Stomach (tissue), 9 donors: ENCODE measurements around the gene RSPRY1. TPM values are rescaled to one million over a fixed set of nuclear protein-coding genes. Genes with fewer than 3 reads are reported as not detected.

Experiments
- DNase-seq, 2 donors: peaks; one replicate each; pipeline versions ENCODE4 v3.0.0 to v3.0.0-alpha.2; 2013 to 2019
- H3K27ac ChIP-seq, 5 donors: fragments of 200-600 bp in 4 of 5; sonication (generic) in 4 of 5; one replicate each; pipeline ENCODE4 v1.5.1; 2013 to 2019; ENCODE audit warnings: mild to moderate bottlenecking in 1 of 5, moderate library complexity in 1 of 5
- H3K27me3 ChIP-seq, 3 donors: fragments of 200-600 bp; sonication (generic); one replicate each; pipeline ENCODE4 v1.5.1; 2017 to 2019; ENCODE audit warnings: mixed run types in 1 of 3
- H3K36me3 ChIP-seq, 4 donors: fragments of 200-600 bp; sonication (generic); 1 replicate in 3 of 4; 2 replicates in 1 of 4; pipeline ENCODE4 v1.5.1; 2016 to 2019
- H3K4me1 ChIP-seq, 4 donors: fragments of 200-600 bp; sonication (generic); one replicate each; pipeline ENCODE4 v1.5.1; 2016 to 2019
- H3K4me3 ChIP-seq, 4 donors: fragments of 200-600 bp; sonication (generic) in 3 of 4; one replicate each; pipeline ENCODE4 v1.5.1; 2016 to 2019; ENCODE audit warnings: mild to moderate bottlenecking in 1 of 4
- H3K9me3 ChIP-seq, 4 donors: fragments of 200-600 bp; sonication (generic); one replicate each; pipeline ENCODE4 v1.5.1; 2016 to 2019
- EP300 ChIP-seq: sonication (generic); formaldehyde crosslinking; IDR thresholded peaks from one replicate; pipeline ENCODE4 v1.6.1; 2017; ENCODE audit warnings: antibody characterized with exemption
- POLR2A ChIP-seq, 4 donors: fragments of 450-650 bp; IDR thresholded peaks; one replicate each; pipeline ENCODE4 v1.6.1; 2016; ENCODE audit warnings: antibody characterized with exemption in 4 of 4, control low read depth in 2 of 4, mild to moderate bottlenecking in 1 of 4, moderate library complexity in 1 of 4
- POLR2AphosphoS5 ChIP-seq, 3 donors: sonication (generic); formaldehyde crosslinking; IDR thresholded peaks; one replicate each; pipeline ENCODE4 v1.6.1; 2016; ENCODE audit warnings: antibody characterized with exemption in 3 of 3
- WGBS, 5 donors: extraction: QIAGEN DNeasy Blood & Tissue Kit in 3 of 5; methylation state at CpG; one replicate each; pipeline versions ENCODE4 v1.1.5 to v1.1.7; 2013 to 2018; 5-methylcytosine and 5-hydroxymethylcytosine counted together
- intact Hi-C: fragments of 100-400 bp; cut with DNase I; formaldehyde crosslinking; loops from one replicate; pipeline ENCODE4 v1.15.1; 2023; ENCODE audit warnings: low total_unique reads
- polyA plus RNA-seq, 3 donors: library from polyadenylated mRNA; stranded (reverse); fragments of 200-250 nt; gene quantifications; one replicate each; pipeline ENCODE4 v1.2.3, GENCODE V29; 2013
- total RNA-seq, 5 donors: library from RNA; depleted of rRNA; stranded (reverse); fragments of >200 nt; gene quantifications; one replicate each; pipeline versions ENCODE4 v1.1.0 to v1.2.3, GENCODE V29; 2014 to 2016
- TF ChIP-seq, protein P1 (sequence below), 7 experiments: fragments of 450-650 bp in 4 of 7; fragments of 200-600 bp in 3 of 7; sonication (generic) in 3 of 7; IDR thresholded peaks; one replicate each; pipeline ENCODE4 v1.5.1; 2016 to 2019; ENCODE audit warnings: antibody characterized with exemption in 7 of 7, control low read depth in 2 of 7, mild to moderate bottlenecking in 1 of 7
- donor health status: healthy with polysubstance abuse.
- donor health status: Bipolar disorder and iron deficiency.
- donor health status: healthy.

Gene RSPRY1
- total and polyA plus RNA-seq, 8 donors, result 5.5 to 110 (median 13.3) TPM

DNA sequence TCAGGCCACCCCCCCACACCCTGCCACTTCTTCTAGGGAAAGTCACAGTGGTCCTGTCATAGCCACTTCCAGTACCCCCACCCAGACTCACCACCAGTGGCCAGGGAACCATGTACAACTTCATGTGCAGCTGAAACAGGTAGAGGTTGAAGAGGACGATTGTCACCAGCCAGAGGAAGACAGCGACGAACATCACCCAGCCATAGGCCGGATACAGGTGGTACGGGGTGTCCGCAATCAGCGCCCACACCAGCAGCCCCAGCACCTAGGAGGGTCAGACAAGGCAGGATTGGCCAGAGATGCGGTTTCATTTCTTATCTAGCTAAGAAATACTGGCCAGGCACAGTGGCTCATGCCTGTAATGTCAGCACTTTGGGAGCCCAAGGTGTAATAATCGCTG lies 75.7 kb downstream of the RSPRY1 start:
- intact Hi-C loops, result no loop called here
- H3K27me3 ChIP-seq, result no peaks in the 10 kb centered on the region
- no peak for DNase-seq
- 94 to 99% (median 96%) methylated on average over 9 of the region's 9 CpGs for WGBS, 5 donors
- no peak overlapping the region for H3K4me3 ChIP-seq
- no peaks in the 10 kb centered on the region for H3K9me3 ChIP-seq
- H3K27ac ChIP-seq, result peak overlapping the region in 2 of 5 donors; percentile 41 to 75
- TF ChIP-seq, protein P1, sequence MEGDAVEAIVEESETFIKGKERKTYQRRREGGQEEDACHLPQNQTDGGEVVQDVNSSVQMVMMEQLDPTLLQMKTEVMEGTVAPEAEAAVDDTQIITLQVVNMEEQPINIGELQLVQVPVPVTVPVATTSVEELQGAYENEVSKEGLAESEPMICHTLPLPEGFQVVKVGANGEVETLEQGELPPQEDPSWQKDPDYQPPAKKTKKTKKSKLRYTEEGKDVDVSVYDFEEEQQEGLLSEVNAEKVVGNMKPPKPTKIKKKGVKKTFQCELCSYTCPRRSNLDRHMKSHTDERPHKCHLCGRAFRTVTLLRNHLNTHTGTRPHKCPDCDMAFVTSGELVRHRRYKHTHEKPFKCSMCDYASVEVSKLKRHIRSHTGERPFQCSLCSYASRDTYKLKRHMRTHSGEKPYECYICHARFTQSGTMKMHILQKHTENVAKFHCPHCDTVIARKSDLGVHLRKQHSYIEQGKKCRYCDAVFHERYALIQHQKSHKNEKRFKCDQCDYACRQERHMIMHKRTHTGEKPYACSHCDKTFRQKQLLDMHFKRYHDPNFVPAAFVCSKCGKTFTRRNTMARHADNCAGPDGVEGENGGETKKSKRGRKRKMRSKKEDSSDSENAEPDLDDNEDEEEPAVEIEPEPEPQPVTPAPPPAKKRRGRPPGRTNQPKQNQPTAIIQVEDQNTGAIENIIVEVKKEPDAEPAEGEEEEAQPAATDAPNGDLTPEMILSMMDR (IDR thresholded peaks at IDR 0.05), result no peak
- TF ChIP-seq EP300, result no peak
- TF ChIP-seq POLR2A (IDR thresholded peaks at IDR 0.05), result no peak
- no peak for TF ChIP-seq POLR2AphosphoS5 (IDR thresholded peaks at IDR 0.05)
- H3K36me3 ChIP-seq, result peaks cover 6 to 38% (median 20%) of the 10 kb centered on the region in 4 donors
- H3K4me1 ChIP-seq, result peaks cover 28 to 54% (median 49%) of the 10 kb centered on the region in 4 donors

GRCh38 chr16:57262841-57263540 lies 76.9 kb downstream of the RSPRY1 start:
- H3K27ac ChIP-seq, result peak overlapping the region; percentile 86 to 92 (median 92)
- WGBS, 5 donors, result 58 to 74% (median 63%) methylated on average over 7 to 17 of the region's 17 CpGs
- H3K36me3 ChIP-seq, result peaks cover 0 to 26% (median 9%) of the 10 kb centered on the region in 4 donors

DNA sequence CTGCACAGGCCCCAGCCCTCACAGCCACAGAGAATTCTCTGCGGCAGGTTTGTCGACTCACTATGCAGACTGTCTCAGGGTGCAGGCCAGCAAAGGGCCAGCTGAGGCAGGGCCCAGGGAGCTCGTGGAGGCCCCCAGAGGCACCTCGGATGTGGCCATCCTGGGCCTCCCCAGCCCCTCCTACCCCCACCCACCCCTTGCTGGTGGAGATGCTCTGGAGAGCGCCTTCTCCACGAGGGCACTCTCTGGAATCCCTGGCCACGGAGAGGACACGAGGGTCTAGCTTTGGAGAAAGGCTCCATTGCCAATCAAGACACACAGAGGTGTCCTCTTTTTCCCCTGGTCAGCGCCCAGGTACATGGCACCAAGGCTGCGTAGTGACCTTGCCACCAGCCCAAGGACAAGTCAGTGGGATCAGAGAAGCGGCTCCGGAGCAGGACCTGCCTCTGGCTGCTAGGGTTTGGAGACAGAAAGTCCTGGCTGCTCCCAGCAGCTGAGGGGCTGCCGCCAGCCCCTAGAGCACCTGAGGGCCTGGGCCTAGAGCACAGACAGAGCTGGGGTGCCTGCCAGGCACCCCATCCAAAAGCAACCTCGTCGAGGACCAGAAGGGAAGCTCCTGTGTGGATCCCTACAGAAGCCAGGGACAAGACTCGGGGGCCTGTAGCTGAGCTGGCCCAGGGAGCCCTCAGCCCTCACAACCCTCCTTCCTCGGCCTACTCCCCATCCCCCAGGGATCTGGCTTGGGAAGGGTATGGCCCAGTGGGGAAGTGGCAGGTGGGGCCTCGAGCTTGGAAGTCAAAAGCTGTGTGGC lies 77.6 kb downstream of the RSPRY1 start:
- peaks cover 0 to 20% (median 4%) of the 10 kb centered on the region in 4 donors for H3K36me3 ChIP-seq

More at GRCh38 chr16:57262841-57263540, 76.9 kb downstream of the RSPRY1 start:
- intact Hi-C loops, result no loop called here
- H3K4me3 ChIP-seq, result no peak overlapping the region
- no peaks in the 10 kb centered on the region for H3K9me3 ChIP-seq
- peak; percentile 50 to 59 for DNase-seq
- peaks cover 40 to 66% (median 60%) of the 10 kb centered on the region in 4 donors for H3K4me1 ChIP-seq
- TF ChIP-seq, protein P1 (IDR thresholded peaks at IDR 0.05), result no peak
- no peak for TF ChIP-seq EP300
- no peak for TF ChIP-seq POLR2AphosphoS5 (IDR thresholded peaks at IDR 0.05)
- no peak for TF ChIP-seq POLR2A (IDR thresholded peaks at IDR 0.05)
- no peaks in the 10 kb centered on the region for H3K27me3 ChIP-seq

DNA sequence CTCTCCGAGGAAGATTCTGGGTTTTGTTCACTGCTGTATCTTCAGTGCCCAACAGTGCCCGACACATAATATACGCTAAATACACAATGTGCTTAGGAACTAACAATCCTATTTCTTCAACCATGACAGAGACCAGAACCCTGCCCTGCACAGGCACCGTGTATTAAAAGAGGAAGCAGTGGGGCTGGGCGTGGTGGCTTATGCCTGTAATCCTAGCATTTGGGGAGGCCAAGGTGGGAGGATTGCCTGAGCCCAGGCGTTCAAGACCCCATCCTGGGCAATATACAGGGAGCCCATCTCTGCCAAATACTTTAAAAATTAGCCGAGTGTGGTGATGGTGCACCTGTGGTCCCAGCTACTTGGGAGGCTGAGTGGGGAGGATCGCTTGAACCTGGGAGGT lies 78.3 kb downstream of the RSPRY1 start:
- peak overlapping the region; percentile 86 to 92 (median 92) for H3K27ac ChIP-seq
- H3K36me3 ChIP-seq, result peaks cover 0 to 15% (median 4%) of the 10 kb centered on the region in 4 donors
- 70 to 78% (median 73%) methylated on average over 8 of the region's 8 CpGs for WGBS, 5 donors
- TF ChIP-seq EP300 (no peak), POLR2A (IDR thresholded peaks at IDR 0.05) (no peak), POLR2AphosphoS5 (IDR thresholded peaks at IDR 0.05) (no peak)
- TF ChIP-seq, protein P1 (IDR thresholded peaks at IDR 0.05), result no peak
- intact Hi-C loops, result no loop called here
- no peak for DNase-seq
- H3K4me1 ChIP-seq, result peaks cover 46 to 75% (median 69%) of the 10 kb centered on the region in 4 donors
- no peak overlapping the region for H3K4me3 ChIP-seq
- no peaks in the 10 kb centered on the region for H3K27me3 ChIP-seq
- no peaks in the 10 kb centered on the region for H3K9me3 ChIP-seq

More for the DNA sequence above, 77.6 kb downstream of the RSPRY1 start:
- H3K27me3 ChIP-seq, result no peaks in the 10 kb centered on the region
- H3K4me3 ChIP-seq, result no peak overlapping the region
- intact Hi-C loops, result no loop called here
- no peak for DNase-seq
- H3K4me1 ChIP-seq, result peaks cover 46 to 73% (median 67%) of the 10 kb centered on the region in 4 donors
- peak overlapping the region; percentile 86 to 92 (median 92) for H3K27ac ChIP-seq
- TF ChIP-seq, protein P1 (IDR thresholded peaks at IDR 0.05), result no peak
- TF ChIP-seq POLR2A (IDR thresholded peaks at IDR 0.05) (no peak), POLR2AphosphoS5 (IDR thresholded peaks at IDR 0.05) (no peak), EP300 (no peak)
- 35 to 80% (median 72%) methylated on average over 5 to 18 of the region's 18 CpGs for WGBS, 5 donors
- no peaks in the 10 kb centered on the region for H3K9me3 ChIP-seq
